LNCaP clone FGC (cell line): ENCODE results near the gene DHX15.

ENCODE experiments used
- DNase-seq: peaks from one replicate; pipeline ENCODE4 v3.0.0-alpha.2; 2011; ENCODE audit warnings: low read depth
- H3K4me3 ChIP-seq: 2 replicates; pipeline ENCODE4 v1.5.1; 2011; ENCODE audit warnings: mild to moderate bottlenecking, low read depth, low read length, control low read depth
- CTCF ChIP-seq: IDR thresholded peaks from 2 replicates; pipeline ENCODE4 v1.5.1; 2012; ENCODE audit warnings: mild to moderate bottlenecking; ENCODE audit not compliant: control insufficient read depth, insufficient read depth; ENCODE audit errors: extremely low read depth

DHX15 gene

GRCh38 chr4:24497221-24497620 lies 87.1 kb downstream of the DHX15 start:
- no peak for TF ChIP-seq CTCF

GRCh38 chr4:24496597-24496996 lies 87.8 kb downstream of the DHX15 start:
- DNase-seq = peak; percentile 34
- no peak for TF ChIP-seq CTCF

More at GRCh38 chr4:24497221-24497620, 87.1 kb downstream of the DHX15 start:
- H3K4me3 ChIP-seq = no peak overlapping the region
- no peak for DNase-seq

GRCh38 chr4:24495388-24495787 lies 89.0 kb downstream of the DHX15 start:
- no peak for DNase-seq
- TF ChIP-seq CTCF = no peak
- H3K4me3 ChIP-seq = no peak overlapping the region

More at GRCh38 chr4:24496597-24496996, 87.8 kb downstream of the DHX15 start:
- H3K4me3 ChIP-seq = no peak overlapping the region

GRCh38 chr4:24489870-24490269 lies 94.5 kb downstream of the DHX15 start:
- no peak for TF ChIP-seq CTCF

GRCh38 chr4:24488399-24489164 lies 95.8 kb downstream of the DHX15 start:
- H3K4me3 ChIP-seq = no peak overlapping the region
- TF ChIP-seq CTCF = peak; percentile 94
- DNase-seq = peak; percentile 17

More at GRCh38 chr4:24489870-24490269, 94.5 kb downstream of the DHX15 start:
- DNase-seq = no peak
- no peak overlapping the region for H3K4me3 ChIP-seq

GRCh38 chr4:24482871-24483270 lies 101.5 kb downstream of the DHX15 start:
- no peak for TF ChIP-seq CTCF
- no peak for DNase-seq
- no peak overlapping the region for H3K4me3 ChIP-seq

- TF ChIP-seq CTCF = no peak
- no peak overlapping the region for H3K4me3 ChIP-seq
- no peak for DNase-seq
Measured at GRCh38 chr4:24477919-24478318, 106.4 kb downstream of the DHX15 start.
